ENCODE measurements around the gene YTHDF2. TPM values are rescaled to one million over a fixed set of nuclear protein-coding genes. Genes with fewer than 3 reads are reported as not detected.
"Not testable (repeated sequence)": the region's sequence is repeated elsewhere in the genome, so short reads cannot be mapped to it uniquely, and the experiment has no call there.

Gene YTHDF2
- total RNA-seq, 1 experiment from 2014 or later = 117 TPM

DNA sequence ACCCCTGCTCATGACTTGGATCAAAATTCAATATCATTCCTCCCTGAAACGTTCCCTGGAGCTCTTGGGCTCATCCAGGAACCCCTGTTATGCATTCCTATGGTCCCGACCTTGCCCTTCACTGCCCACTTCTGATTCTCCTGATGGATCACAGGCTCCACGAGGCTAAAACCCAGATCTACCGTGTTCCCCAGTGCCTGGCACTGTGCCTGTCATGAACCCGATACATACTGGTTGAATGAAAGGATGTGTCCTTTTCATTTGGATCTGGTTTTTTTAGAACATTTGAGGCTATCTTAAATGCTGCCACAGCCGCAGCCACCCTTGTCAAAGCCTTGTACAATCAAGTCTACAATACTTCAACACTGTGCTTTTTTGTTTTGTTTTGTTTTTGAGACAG lies 53.1 kb downstream of the YTHDF2 start:
- DNase-seq = no peak
- CTCF ChIA-PET = no interaction called here

GRCh38 chr1:28790377-28791035 lies 53.8 kb downstream of the YTHDF2 start:
- no peak for DNase-seq
- CTCF ChIA-PET = interaction anchor here (0.6 to 1.1 kb wide), 2 partner anchors 87 to 214 kb away, joined by 5 read pairs; no protein-coding TSS in a partner anchor
- no TSS peak for BruUV-seq (replicated peaks)
- Mint-ChIP-seq H3K9me3 (ENCODE audit: low read depth, unreplicated experiment) (no peaks in the 10 kb centered on the region), H3K36me3 (ENCODE audit: insufficient read depth, unreplicated experiment) (peaks cover 5% of the 10 kb centered on the region), H3K27me3 (ENCODE audit: unreplicated experiment) (peaks cover 59% of the 10 kb centered on the region), H3K4me1 (ENCODE audit: low read depth, unreplicated experiment) (peaks cover 3% of the 10 kb centered on the region), H3K27ac (ENCODE audit: unreplicated experiment) (no peak overlapping the region), H3K4me3 (ENCODE audit: low read depth, unreplicated experiment) (no peak overlapping the region)
- intact Hi-C loops (cut with micrococcal nuclease; ENCODE audit: unreplicated experiment) = no loop called here
- no peak for TF ChIP-seq CTCF (IDR thresholded peaks at IDR 0.05; ENCODE audit: unreplicated experiment)

More for the DNA sequence above, 53.1 kb downstream of the YTHDF2 start:
- intact Hi-C loops (cut with micrococcal nuclease; ENCODE audit: unreplicated experiment) = loop anchor here (5.0 to 10.0 kb wide), 2 partner anchors 242 to 415 kb away; no protein-coding TSS in a partner anchor
- no TSS peak for BruUV-seq (replicated peaks)
- no peaks in the 10 kb centered on the region for H3K9me3 Mint-ChIP-seq (ENCODE audit: low read depth, unreplicated experiment)
- H3K4me3 Mint-ChIP-seq (ENCODE audit: low read depth, unreplicated experiment) = no peak overlapping the region
- no peak for TF ChIP-seq CTCF (IDR thresholded peaks at IDR 0.05; ENCODE audit: unreplicated experiment)
- peaks cover 10% of the 10 kb centered on the region for H3K4me1 Mint-ChIP-seq (ENCODE audit: low read depth, unreplicated experiment)
- no peak overlapping the region for H3K27ac Mint-ChIP-seq (ENCODE audit: unreplicated experiment)
- peaks cover 11% of the 10 kb centered on the region for H3K36me3 Mint-ChIP-seq (ENCODE audit: insufficient read depth, unreplicated experiment)
- peaks cover 59% of the 10 kb centered on the region for H3K27me3 Mint-ChIP-seq (ENCODE audit: unreplicated experiment)

GRCh38 chr1:28791929-28792328 lies 55.2 kb downstream of the YTHDF2 start:
- BruUV-seq (replicated peaks); intact Hi-C loops (cut with micrococcal nuclease; ENCODE audit: unreplicated experiment); H3K4me3 Mint-ChIP-seq (ENCODE audit: low read depth, unreplicated experiment); H3K4me1 Mint-ChIP-seq (ENCODE audit: low read depth, unreplicated experiment); H3K36me3 Mint-ChIP-seq (ENCODE audit: insufficient read depth, unreplicated experiment); H3K9me3 Mint-ChIP-seq (ENCODE audit: low read depth, unreplicated experiment); DNase-seq; H3K27ac Mint-ChIP-seq (ENCODE audit: unreplicated experiment): not testable (repeated sequence)
- CTCF ChIA-PET = interaction anchor here (0.6 to 1.1 kb wide), 2 partner anchors 85 to 243 kb away, joined by 5 to 6 read pairs; no protein-coding TSS in a partner anchor
- H3K27me3 Mint-ChIP-seq (ENCODE audit: unreplicated experiment) = peaks cover 72% of the 10 kb centered on the region

DNA sequence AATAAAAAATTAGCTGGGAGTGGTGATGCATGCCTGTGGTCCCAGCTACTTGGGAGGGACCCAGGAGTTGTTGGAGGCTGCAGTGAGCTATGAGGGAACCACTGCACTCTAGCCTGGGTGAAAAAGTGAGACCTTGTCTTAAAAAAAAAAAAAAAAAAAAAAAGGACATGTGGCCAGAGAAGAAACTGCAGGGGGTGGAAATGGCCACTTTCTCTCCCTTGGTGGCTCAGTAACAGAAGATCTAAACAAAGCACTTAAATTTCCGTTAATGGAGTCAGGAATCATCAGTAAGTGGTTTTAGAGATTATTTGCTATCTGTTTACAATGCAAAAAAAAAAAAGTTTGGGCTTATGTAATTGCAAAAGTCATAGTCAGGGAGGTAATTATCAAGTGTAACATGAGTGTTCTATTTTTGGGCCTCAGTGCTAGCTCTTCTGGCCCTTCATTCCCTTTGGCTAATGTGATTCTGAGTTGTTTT lies 55.9 kb downstream of the YTHDF2 start:
- CTCF ChIA-PET = interaction anchor here (2.0 kb wide), 1 partner anchor 68 kb away, joined by 6 read pairs; no protein-coding TSS in a partner anchor
- H3K4me3 Mint-ChIP-seq (ENCODE audit: low read depth, unreplicated experiment) = no peak overlapping the region
- intact Hi-C loops (cut with micrococcal nuclease; ENCODE audit: unreplicated experiment) = no loop called here

GRCh38 chr1:28794582-28794981 lies 57.8 kb downstream of the YTHDF2 start:
- intact Hi-C loops (cut with micrococcal nuclease; ENCODE audit: unreplicated experiment); H3K36me3 Mint-ChIP-seq (ENCODE audit: insufficient read depth, unreplicated experiment); H3K27ac Mint-ChIP-seq (ENCODE audit: unreplicated experiment); H3K9me3 Mint-ChIP-seq (ENCODE audit: low read depth, unreplicated experiment); H3K4me3 Mint-ChIP-seq (ENCODE audit: low read depth, unreplicated experiment); BruUV-seq (replicated peaks); H3K4me1 Mint-ChIP-seq (ENCODE audit: low read depth, unreplicated experiment); DNase-seq: not testable (repeated sequence)
- H3K27me3 Mint-ChIP-seq (ENCODE audit: unreplicated experiment) = peaks cover 73% of the 10 kb centered on the region
- CTCF ChIA-PET = interaction anchor here (1.1 to 2.0 kb wide), 2 partner anchors 66 to 83 kb away, joined by 3 to 6 read pairs; no protein-coding TSS in a partner anchor

More for the DNA sequence above, 55.9 kb downstream of the YTHDF2 start:
- Mint-ChIP-seq H3K9me3 (ENCODE audit: low read depth, unreplicated experiment) (no peaks in the 10 kb centered on the region), H3K4me1 (ENCODE audit: low read depth, unreplicated experiment) (no peaks in the 10 kb centered on the region), H3K27ac (ENCODE audit: unreplicated experiment) (no peak overlapping the region), H3K36me3 (ENCODE audit: insufficient read depth, unreplicated experiment) (peaks cover 5% of the 10 kb centered on the region), H3K27me3 (ENCODE audit: unreplicated experiment) (peaks cover 78% of the 10 kb centered on the region)
- DNase-seq = no peak
- BruUV-seq (replicated peaks) = no TSS peak
- no peak for TF ChIP-seq CTCF (IDR thresholded peaks at IDR 0.05; ENCODE audit: unreplicated experiment)
